NOMO-1 (cell line): ENCODE results near the gene ELOF1.
"Not testable (repeated sequence)": the region's sequence is repeated elsewhere in the genome, so short reads cannot be mapped to it uniquely, and the experiment has no call there.

Source experiments
- DNase-seq, 2 experiments: peaks; one replicate each; lab custom pipeline; 2025; ENCODE audit not compliant: unreplicated experiment in 2 of 2; lab: John Stamatoyannopoulos, UW

The ELOF1 gene

DNA sequence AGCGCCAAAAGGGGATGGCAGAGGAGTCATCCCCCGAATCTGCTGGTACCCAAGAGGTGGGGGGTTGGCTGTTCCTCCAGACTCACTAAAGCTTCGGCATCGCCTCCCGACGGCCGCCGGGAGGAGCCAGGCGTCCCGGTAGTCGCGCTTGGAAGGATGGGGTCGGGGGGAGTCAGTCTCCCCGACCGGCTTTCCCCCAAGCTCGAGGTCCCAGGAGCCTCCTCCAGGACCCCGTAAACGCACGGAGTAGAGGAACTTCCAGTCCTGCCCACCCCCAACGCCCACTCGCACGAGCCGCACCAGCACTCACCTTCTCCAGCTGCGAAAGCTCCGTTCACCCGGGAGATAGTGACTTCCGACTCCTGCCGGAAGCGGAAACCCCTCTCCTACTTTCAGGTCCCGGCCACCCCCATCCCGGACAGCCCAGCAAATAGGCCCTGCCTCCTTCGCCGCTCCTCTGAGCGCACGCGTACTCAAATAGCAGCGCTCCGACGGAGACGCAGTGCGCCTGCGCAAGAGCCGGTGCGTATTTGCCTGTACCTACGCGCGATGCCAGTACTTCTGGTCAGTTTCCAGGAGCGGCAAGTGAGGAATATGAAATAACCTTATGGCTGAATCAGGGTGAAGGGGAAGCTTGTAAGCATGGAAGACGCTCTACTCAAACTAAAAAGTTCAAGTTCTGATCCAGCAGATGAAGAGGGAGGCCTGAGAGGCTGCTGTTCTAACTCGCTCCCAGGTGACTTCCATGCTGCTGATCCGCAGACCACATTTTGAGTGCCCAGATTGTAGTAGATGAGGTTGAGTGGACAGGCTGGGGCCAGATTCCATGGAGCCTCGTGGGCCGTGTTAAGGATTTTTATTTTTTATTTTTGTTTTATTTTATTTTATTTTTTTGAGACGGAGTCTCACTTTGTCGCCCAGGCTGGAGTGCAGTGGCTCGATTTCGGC is at the start of gene ELOF1:
Gene ELOF1, minus strand, starts transcription at position 350 of the 948 bp plus-strand sequence. CDS start 4,883 bp downstream, outside the sequence.
- DNase-seq = peak; percentile 97 to 98

DNA sequence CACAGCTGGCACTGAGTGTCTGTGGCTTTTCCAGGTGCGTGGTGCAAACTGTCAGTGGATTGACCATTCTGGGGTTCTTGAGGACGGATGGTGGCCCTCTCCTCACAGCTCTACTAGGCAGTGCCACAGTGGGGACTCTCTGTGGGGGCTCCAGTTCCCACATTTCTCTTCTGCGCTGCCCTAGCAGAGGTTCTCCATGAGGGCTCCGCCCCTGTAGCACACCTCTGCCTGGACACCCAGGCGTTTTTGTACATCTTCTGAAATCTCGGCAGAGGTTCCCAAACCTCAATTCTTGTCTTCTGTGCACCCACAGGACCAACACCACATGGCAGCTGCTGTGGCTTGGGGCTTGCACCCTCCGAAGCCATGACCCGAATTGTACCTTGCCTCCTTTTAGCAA is 47.5 kb upstream of the ELOF1 start:
- DNase-seq = no peak

DNA sequence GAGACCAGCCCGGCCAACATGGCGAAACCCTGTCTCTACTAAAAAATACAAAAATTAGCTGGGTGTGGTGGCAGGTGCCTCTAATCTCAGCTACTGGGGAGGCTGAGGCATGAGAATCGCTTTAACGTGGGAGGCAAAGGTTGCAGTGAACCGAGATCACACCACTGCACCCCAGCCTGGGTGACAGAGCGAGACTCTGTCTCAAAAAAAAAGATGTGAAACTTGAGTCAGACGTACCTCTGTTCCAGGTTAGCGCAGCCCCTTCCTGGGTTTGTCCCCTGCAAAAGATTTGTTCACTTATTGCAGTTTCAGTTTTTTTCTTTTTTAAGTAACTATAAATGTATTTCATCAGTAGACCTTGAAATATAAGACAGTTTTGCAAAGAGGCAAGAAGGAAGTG is 40.7 kb upstream of the ELOF1 start:
- not testable (repeated sequence) for DNase-seq

DNA sequence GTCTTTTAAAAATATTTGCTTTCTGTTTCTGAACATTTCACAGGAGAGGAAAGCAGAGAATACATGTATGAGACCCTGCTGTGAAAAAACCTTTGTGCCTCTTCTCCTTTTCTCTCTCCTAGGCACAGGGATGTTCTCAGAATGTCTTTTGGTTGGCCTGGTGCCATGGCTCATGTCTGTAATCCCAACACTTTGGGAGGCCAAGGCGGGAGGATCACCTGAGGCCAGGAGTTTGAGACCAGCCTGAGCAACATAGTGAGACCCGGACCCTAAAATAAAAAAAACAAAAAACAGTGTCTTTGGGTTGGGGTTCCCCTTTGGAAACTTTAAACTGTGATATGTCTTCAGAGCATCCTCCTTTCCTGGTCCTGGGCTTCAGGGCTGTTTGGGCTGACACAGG is 39.7 kb upstream of the ELOF1 start:
- DNase-seq = no peak

DNA sequence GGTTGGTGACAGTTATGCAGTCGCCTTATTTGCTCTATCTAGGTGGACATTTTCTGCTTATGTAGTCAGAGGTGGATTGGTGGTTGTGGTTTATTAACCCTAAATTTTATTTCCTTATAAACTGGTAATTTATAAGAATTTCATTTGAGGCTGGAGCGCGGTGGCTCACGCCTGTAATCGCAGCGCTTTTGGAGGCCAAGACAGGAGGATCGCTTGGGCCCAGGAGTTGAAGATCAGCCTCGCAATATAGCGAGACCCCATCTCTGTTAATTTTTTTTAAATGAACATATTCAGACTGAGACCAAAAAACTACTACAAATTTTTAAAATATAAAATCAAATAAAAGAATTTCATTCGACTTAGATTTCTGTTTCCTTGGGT is 39.1 kb upstream of the ELOF1 start:
- DNase-seq = no peak

- DNase-seq = peak; percentile 98 to 99
These were observed 38.4 kb upstream of the ELOF1 start, which contains the start of gene ZNF627 for GRCh38 chr19:11597202-11598102. Gene ZNF627 (plus strand): TSS chr19:11597483. CDS start chr19:11597628, 145 bp downstream.

- no peak for DNase-seq
These were observed 37.1 kb upstream of the ELOF1 start for GRCh38 chr19:11596156-11596555.

DNA sequence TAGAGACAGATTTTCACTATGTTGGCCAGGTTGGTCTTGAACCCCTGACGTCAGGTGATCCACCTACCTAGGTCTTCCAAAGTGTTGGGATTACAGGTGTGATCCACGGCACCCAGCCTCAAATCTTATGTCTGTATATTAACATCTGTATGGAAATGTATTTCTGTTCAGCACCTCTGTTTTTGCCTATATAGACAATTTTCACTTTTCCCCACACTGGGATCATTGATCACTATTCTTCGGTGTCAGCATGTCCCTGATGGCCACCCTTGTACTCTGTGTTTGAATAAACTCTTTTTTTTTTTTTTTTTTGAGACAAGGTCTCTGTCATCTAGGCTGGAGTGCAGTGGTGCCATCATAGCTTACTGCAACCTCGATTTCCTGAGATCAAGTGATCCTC is 35.1 kb upstream of the ELOF1 start:
- no peak for DNase-seq

DNA sequence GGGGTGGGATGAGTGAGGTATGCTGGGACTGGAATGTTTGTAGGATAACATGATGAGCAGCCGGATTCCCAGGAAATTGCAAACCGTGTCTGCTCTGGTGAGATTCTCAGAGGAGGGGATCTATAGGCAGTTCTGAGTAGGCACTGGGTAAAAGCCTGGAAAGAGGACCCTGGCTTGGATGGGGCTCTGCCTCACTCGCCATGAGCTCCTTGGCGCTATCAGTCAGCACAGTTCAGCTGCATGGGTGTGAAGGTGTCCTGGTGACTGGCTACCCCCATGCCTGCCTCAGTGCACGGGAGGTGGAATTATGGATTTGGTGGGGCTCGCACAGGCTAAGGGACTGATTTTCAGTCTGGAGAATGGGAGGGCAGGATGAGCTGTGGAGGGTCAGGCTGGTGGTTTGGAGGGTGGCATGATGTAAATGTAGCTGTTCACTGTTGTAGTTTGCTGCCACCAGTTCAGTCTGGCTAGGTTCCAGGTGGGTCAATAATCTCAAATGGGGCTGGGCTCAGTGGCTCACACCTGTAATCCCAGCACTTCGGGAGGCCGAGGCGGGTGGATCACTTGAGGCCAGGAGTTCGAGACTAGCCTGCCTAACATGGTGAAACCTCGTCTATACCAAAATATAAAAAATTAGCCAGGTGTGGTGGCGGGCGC is 29.1 kb upstream of the ELOF1 start:
- no peak for DNase-seq

DNA sequence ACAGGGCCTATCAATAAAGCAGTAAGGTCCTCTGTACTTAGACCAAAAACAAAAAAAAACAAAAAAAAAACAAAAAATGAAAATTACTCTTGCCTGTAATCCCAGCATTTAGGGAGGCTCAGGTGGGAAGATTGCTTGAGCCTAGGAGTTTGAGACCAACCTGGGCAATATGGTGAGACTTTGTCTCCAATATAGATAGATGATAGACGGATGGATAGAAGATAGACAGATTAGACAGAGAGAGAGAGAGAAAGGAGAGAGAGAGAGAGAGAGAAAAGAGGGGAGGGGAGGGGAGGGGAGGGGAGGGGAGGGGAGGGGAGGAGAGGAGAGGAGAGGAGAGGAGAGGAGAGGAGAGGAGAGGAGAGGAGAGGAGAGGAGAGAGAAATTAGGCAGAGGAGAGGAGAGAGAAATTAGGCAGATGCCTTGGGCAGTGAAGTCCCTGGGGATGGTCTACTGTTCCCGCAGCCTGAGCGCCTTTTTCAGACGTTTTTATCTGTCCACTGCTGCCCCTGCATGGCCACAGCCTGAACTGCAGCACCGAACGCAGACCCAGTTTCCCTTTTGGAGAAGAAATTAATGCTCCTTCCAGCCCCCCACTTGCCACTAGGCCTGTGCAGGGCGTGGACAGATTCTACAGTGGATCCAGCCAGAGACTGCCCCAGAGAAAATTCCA is 28.4 kb upstream of the ELOF1 start:
- peak; percentile 62 to 75 for DNase-seq

GRCh38 chr19:11586331-11586730 is 27.3 kb upstream of the ELOF1 start:
- no peak for DNase-seq

- peak in 1 of 2 experiments; percentile 48 for DNase-seq
These were observed 22.7 kb upstream of the ELOF1 start for GRCh38 chr19:11581740-11582139.

GRCh38 chr19:11580116-11580515 is 21.1 kb upstream of the ELOF1 start:
- DNase-seq = peak in 1 of 2 experiments; percentile 13

- DNase-seq = no peak
These were observed 19.5 kb upstream of the ELOF1 start for GRCh38 chr19:11578258-11579142.

GRCh38 chr19:11577451-11578257 is 18.6 kb upstream of the ELOF1 start, which contains the start of gene ACP5:
Gene ACP5 (minus strand): TSS chr19:11577645. CDS start chr19:11577317, 328 bp downstream.
- no peak for DNase-seq

DNA sequence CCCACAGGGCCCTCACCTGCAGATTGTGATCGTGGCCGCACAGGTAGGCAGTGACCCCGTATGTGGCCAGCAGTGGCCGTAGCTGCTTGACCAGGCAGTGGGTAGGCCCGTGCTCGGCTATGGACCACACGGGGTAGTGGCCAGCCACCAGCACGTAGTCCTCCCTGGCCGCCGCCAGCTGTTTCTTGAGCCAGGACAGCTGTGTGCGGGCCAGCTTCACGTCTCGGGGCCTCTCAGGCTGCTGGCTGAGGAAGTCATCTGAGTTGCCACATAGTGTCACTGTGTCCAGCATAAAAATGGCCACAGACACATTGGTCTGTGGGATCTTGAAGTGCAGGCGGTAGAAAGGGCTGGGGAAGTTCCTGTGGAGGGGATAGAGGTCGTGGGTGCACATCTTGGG is 17.2 kb upstream of the ELOF1 start:
- DNase-seq = no peak

GRCh38 chr19:11574689-11575088 is 15.7 kb upstream of the ELOF1 start:
- no peak for DNase-seq

- not testable (repeated sequence) for DNase-seq
These were observed 14.7 kb upstream of the ELOF1 start for GRCh38 chr19:11573763-11574162.
